Spleen (tissue), 7 donors: ENCODE measurements around the gene MAPKAP1.

ENCODE experiments used
- POLR2A ChIP-seq, 3 donors: fragments of 450-650 bp; IDR thresholded peaks; one replicate each; pipeline ENCODE4 v1.5.1; 2017; ENCODE audit warnings: antibody characterized with exemption in 3 of 3, mild to moderate bottlenecking in 1 of 3
- POLR2AphosphoS5 ChIP-seq, 3 donors: sonication (generic); formaldehyde crosslinking; IDR thresholded peaks; one replicate each; pipeline ENCODE4 v1.5.1; 2017; ENCODE audit warnings: antibody characterized with exemption in 3 of 3
- TF ChIP-seq, protein P1 (sequence below), 11 experiments: fragments of 200-600 bp in 7 of 11; fragments of 450-650 bp in 4 of 11; sonication (generic) in 4 of 11; IDR thresholded peaks in 8 of 11; conservative IDR thresholded peaks in 3 of 11; 1 replicate in 7 of 11; 2 replicates in 4 of 11; pipeline versions ENCODE4 v1.4.0 to v1.8.0; 2016 to 2021; ENCODE audit warnings: antibody characterized with exemption in 11 of 11, inconsistent platforms in 4 of 11, mild to moderate bottlenecking in 1 of 11
- donor health status: DM: no; HTN: no; CAD: no; lungs with moderate emphysema.
- donor health status: DM: no; HTN: no; CAD: no.
- donor health status: DM: no; HTN: no; CAD: no.

DNA sequence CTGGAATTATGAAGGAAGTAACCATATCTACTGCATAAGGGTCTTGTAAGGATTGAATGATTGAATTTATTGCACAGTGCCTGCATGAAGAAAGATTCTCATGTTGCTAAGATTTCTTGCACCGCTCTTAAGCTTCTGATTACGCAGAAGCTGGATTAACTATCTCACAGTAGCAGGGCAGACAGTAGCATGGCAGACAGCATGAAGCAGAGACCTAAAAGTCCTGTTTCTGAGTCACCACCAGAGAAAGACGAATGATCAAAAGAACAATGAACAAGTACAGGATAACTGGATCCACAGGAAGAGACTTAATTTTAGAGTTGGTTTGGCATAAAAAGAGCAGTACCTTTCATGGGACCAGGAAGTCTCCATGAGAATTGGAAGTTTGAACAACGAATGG is 142.4 kb downstream of the MAPKAP1 start:
- TF ChIP-seq, protein P1, sequence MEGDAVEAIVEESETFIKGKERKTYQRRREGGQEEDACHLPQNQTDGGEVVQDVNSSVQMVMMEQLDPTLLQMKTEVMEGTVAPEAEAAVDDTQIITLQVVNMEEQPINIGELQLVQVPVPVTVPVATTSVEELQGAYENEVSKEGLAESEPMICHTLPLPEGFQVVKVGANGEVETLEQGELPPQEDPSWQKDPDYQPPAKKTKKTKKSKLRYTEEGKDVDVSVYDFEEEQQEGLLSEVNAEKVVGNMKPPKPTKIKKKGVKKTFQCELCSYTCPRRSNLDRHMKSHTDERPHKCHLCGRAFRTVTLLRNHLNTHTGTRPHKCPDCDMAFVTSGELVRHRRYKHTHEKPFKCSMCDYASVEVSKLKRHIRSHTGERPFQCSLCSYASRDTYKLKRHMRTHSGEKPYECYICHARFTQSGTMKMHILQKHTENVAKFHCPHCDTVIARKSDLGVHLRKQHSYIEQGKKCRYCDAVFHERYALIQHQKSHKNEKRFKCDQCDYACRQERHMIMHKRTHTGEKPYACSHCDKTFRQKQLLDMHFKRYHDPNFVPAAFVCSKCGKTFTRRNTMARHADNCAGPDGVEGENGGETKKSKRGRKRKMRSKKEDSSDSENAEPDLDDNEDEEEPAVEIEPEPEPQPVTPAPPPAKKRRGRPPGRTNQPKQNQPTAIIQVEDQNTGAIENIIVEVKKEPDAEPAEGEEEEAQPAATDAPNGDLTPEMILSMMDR (IDR thresholded peaks at IDR 0.05 in 8 of 11, conservative IDR thresholded peaks at IDR 0.05 in 3 of 11) = no peak
- TF ChIP-seq POLR2A (IDR thresholded peaks at IDR 0.05) (no peak), POLR2AphosphoS5 (IDR thresholded peaks at IDR 0.05) (no peak)
